NCI-H1092 treated with DMSO at 0.1 percent for 48 hours (cell line): Measurements from ENCODE around the gene GPR149.

ENCODE experiments used
- DNase-seq: peaks from one replicate; lab custom pipeline; 2025; lab: John Stamatoyannopoulos, UW

The GPR149 gene

DNA sequence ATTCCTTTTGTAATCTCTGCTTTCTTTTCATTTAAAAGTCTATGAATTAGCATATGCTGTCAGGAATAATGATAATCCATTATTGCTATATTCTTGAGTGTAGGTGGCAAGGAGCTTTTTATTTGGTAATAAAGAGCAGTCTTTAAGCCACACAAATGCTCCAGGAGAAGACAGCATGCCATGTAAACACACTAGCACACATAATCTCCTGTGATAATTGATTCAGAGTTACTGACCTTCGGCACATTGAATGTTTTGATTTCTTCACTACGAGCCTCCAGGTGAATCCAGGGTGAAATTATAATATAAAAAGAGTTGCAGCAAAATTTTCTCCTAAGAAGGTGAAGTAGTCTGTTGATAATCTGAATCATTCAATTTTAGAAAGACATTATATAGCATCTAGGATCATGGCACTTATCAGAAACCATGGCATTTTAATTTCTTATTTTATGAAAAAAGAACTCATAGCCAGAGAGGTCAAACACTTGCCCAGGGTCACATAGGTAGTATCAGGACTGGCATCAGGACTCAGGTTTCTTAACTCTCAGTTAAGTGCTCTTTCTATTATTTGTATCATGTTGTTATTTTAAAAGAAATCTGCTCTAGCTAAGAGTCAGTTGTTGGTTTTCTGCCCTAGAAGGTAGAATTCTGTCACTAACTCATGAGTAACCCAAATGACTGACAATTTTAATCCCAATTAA lies 84.4 kb downstream of the GPR149 start:
- no peak for DNase-seq

DNA sequence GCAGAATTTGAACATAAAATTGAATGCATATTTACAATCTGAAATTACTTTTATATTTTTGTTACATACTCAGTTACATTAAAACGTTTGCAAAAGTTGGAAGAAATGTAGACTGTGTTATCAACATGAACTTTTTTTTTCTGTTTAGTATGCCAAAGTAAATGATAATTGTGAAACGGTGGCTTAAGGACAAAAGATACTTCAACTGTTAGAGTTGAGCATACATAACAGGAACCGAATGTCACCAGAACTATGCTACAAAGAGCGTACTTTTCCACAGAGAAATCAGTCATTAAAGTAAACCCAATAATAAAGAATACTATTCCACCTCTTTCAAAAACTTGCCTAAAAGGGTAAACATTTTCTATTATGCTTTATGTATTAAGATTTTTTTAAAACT lies 91.4 kb downstream of the GPR149 start:
- DNase-seq = no peak

DNA sequence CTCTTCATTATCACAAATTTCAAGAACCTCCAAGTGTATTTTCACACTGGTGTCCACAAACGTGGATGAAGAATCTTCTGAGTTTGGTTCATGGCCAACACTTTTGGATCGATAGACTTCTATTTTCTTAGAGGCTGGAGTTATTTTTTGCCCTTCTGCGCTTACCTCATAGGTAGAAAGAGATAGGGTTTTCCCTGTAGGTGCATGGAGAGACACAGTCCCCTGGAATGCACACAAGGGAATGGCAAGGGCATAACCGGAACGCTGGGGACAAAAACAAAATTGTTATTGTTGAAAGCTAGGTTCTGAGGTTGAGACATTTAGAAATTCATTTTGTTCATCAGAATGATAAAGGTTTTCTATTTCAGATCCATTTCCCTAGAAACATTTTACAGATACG lies 92.0 kb downstream of the GPR149 start:
- DNase-seq = no peak

DNA sequence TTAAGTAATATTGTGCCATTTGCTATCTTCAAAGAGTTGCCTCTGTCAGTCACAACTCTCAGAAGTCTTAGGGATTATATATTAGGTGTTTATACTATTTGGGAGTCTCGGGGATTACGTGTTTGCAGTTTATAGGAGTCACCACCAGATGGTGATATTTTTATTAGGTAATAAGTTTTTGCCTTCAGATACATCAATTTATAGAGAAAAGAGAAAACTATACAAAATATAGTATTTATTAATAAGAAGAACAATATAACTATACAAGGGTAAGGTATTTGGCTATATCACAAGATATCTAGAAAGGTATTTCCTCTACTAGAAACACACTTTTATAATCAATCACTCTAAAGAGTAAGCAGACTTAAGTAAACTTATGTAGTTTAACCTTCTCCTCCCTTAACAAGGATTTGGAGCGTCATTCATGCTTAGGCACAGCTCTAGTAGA lies 95.0 kb downstream of the GPR149 start:
- peak; percentile 50 for DNase-seq

DNA sequence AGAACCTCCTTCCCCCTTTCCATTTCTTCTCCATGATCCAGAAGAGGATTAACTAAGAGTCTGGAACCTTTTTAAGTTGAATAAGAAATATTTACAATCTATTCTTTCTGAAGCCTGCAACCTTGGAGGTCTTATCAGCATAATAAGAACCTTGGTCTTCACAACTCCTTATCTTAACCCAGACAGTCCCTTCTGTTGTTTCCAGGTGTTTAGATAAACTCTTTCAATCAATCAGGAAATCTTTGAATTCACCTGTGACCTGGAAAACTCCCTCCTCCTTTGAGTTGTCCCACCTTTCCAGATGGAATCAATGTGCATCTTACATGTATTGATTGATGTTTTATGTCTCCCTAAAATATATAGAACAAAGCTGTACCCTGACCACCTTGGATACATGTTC lies 102.1 kb downstream of the GPR149 start:
- no peak for DNase-seq

DNA sequence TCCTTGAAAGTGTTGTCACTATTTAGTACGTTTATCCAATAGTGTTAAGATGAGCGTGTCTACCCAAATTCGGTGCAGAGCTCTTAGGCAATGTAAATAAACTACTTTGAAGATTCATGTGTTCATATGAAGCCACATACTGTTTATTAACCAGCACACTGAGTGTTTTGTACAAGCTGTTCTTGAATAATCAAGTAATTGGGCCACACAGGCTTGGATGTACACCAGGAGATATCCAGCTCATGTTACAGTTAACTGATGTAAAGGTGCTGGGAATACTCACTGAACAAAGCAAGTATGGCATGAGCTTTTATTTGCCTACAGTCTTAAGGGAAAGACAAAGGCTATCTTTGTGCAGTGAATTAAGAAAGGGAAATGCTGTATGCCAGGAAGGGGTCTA lies 105.1 kb downstream of the GPR149 start:
- DNase-seq = no peak

DNA sequence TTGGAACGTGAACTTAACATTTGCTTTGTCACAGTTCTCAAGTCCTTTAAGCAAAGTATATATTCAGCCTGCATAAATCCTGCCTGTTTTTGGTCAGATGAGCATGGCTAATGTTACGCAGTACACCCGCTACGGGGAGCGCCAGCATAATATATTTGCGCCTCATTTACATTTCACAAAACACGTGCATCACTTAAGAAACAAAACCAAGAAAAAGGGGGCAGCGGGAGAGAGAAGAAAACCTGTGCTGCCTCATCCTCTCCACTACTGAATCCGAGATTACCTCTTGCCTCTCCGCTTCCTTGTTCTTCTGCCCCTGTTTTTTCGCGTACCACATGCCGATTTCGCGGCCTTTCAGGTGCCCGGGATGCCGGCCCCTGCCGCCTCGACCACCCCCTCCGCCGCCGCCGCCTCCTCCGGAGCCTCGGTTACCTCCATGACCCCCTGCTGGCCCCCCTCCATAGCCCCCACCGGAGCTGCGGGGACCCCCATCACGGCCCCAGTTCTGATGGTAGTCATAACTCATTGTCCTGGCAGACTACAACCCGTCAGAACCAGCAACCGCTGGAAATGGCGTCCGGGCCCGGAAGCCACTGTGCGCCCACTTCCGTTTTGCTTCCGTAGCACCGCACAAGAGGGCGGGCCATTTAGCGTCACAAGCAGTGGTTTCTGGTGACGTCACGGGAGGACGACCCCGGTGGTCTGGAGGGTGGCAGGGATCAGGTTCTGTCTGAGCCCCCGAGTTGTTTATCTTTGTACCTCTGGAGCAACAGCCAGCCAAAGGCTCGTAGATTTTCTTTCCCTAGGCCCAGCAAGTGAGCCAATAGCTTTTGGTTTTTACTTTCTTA lies 105.9 kb downstream of the GPR149 start, which contains the start of gene DHX36:
Gene DHX36 (minus strand): TSS at position 597 of the 848 bp plus-strand sequence. CDS start 71 bp downstream, at position 526.
- DNase-seq = peak; percentile 93

DNA sequence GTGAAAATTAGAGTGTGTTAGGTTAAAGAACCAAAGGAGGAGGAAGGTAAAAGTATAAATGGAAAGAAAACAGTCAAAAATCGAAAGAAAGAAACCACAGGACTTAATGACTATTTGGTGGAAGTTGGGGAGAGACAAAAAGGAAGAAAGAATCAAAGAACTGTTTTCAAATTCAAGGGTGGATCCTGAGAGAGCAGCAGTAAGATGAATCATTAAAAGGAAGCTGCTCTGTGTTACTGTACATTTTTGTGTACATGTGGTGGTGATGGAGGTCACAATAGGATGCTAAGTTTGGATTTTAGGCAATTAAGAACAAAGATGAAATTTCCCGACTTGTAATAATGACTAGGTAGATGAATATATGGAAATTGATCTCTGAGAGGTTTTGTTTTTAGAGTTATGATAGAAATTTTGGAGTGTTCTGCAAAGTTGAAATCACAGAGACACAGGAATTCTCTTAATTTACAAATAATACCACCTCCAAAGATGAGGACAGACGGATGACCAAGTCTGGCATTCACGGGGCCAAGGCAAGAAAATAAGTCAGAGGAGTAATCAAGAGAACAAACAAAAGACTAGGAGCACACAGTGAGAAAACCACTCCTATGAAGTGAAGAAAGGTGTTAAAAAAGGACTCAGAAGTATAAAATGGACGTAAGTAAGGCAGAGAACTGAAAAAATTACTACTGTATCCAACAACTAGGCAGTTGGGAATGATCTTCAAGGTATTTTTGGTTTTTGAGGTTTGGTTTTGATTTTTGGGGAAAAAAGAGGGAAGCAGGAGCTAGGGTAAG lies 112.8 kb downstream of the GPR149 start:
- no peak for DNase-seq

DNA sequence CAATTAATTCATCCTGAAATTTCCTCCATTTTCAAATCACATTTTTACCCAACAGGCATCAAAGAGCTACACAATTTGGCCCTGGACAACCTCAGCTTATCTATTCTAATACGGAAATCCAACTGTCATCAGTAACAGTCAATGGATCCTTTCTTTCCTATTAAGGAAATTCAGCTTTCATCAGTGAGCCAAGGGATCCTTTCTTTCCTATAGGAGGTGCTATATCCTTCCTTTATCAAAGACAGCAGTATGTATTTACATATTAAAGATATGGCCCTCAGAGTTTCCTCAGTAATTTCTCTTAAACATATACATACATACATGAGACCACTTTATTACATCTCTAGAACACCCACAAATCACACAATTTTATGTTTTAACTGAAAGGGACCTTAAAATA lies 115.8 kb downstream of the GPR149 start:
- DNase-seq = no peak

DNA sequence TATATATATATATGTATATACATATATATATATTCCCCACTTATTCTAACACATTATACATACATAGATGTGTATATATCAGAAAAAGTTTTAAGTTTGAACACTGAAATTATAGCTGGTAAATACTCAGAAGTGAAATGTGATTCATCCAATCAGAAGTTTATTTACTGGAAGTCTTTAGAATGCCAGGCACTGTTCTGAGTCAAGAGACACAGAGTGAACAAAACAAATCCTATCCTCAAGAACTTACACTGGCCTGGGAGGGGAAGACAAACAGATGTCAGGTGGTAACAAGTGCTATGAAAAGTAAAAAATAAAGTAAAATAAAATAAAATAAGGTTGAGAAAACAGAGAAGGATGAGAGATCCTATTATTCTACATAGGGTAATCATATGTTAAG lies 119.2 kb downstream of the GPR149 start:
- DNase-seq = no peak

DNA sequence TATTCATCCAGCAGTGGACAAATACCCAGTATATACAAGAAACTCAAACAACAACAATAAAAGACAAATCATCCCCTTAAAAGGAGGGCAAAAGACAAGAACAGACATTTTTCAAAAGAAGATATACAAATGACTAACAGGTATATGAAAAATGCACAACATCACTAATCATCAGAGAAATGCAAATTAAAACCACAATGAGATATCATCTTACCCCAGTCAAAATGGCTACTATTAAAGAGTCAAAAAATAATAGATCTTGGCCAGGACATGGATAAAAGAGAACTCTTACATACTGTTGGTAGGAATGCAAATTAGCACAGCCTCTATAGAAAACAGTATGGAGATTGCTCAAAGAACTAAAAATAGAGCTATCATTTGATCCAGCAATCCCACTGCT lies 122.6 kb downstream of the GPR149 start:
- DNase-seq = no peak

DNA sequence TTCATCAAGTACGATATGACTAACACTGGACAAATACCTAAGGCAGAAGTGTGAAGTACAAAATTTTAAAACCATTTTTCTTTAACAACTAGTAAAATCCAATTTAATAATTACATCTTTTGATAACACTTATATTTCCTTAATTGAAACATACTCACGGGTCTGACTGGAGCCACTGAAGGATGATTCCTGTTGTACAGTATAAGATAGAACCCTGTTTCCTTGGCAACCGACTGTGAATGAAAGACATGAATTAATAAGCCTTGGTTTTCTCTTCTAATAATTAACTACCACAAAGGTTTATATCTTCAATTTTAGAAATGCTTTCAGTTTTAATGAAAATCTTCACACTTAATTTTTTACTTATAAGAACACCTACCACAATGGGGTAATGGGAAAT lies 125.1 kb downstream of the GPR149 start:
- no peak for DNase-seq

DNA sequence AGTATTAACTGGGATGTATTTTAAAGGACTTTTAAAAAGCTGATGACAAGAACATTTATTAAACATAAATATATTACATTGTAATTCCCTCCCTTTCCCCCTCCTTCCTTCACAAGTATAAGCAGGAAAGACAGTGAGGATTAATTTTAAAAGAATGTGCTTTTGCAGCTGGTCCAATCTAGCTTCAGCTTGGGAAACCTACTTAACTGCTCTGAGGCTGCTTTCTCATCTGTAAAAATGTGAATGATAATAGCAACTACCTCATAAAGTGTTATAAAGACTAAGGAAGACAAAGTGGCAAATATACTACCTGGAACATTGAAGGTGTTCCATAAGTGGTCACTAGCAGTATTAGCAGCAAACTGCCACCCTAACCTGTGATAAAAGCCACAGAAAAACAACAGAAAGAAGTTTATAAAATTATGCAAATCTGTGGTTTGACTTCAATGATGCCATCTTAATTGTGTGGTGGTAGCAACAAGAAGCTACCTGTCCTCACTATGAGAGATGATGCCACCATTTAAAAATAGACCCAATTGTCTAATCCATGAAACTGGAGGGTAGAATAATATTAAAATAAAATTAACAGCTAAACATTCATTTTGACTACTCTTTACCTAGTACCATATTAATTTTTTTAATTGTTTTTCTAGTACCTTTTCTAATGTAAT lies 125.7 kb downstream of the GPR149 start:
- DNase-seq = no peak

DNA sequence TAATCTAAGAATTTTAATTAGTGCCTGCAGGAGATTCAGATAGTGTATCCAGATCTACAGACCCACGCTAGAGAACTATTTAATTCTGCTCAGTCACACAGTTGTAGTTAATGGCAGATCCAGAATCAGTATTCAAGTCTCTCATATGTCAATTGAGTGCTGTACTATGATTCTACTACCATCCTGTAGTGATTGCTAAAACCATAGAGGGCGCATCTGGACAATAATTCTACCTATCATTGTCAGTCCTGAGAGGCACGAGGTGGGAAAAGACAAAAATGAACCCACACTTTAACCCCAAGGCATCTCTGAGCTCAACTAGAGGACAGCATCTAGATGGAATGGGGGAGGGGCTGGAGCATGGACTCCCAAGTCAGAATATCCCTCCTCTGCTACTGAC lies 128.4 kb downstream of the GPR149 start:
- no peak for DNase-seq

DNA sequence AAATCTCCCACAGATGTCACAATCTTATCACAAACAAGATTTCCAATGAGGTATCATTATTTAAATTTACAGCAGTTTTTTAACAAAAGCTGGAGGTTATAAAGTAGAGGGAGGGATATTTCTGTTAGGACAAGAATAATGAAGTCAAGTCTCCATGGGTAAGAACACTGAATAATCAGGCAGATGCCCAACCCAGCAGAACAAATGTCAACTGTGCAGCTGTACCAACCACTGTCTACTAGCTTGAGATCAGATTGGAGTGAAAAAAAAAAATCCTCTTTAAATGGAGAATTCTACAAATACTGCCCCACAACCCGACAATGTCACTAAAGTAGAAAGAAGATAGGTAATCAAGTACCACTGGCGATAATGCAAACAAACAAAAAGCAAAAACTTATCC lies 136.0 kb downstream of the GPR149 start:
- no peak for DNase-seq

DNA sequence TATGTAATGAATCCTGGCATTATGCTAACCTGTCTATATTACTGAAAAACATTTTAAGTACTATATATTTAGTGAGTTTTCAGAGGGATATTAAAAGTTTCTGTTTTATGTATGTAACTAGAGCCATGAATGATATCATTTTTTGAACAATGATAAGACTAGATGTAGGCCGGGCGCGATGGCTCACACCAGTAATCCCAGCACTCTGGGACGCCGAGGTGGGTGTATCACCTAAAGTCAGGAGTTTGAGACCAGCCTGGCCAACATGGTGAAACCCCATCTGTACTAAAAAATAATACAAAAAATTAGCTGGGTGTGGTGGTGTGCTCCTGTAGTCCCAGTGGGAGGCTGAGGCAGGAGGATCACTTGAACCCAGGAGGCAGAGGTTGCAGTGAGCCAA lies 139.8 kb downstream of the GPR149 start:
- no peak for DNase-seq
